Fibroblast of upper back skin (primary cell): ENCODE data around the gene SKI.

Source experiments
- DNase-seq: peaks from one replicate; pipeline ENCODE4 v3.0.0-alpha.2; 2013

SKI gene

DNA sequence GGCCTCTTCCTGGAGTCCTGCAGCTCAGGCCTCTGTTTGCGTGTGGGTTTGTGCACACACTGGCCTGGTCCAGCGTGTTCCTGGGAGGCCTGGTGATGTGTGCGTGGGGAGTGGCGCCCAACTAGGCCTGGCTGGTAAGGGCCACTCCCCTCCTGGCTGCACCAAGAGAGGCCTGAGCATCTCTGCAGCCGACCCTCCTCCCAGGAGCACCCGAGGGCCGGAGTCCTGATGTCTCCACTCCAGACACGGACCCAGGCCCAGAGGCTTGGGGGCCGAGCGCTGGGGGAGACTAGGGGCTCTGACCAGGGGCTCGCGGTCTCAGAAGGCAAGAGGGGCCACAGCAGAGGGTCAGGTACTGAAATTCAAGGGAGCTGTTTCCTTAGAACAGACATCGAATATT, 130.0 kb downstream of the SKI start:
- no peak for DNase-seq

GRCh38 chr1:2358651-2359640, 130.8 kb downstream of the SKI start:
- DNase-seq = no peak
